ENCODE data around the gene MAP7D3.

DNA sequence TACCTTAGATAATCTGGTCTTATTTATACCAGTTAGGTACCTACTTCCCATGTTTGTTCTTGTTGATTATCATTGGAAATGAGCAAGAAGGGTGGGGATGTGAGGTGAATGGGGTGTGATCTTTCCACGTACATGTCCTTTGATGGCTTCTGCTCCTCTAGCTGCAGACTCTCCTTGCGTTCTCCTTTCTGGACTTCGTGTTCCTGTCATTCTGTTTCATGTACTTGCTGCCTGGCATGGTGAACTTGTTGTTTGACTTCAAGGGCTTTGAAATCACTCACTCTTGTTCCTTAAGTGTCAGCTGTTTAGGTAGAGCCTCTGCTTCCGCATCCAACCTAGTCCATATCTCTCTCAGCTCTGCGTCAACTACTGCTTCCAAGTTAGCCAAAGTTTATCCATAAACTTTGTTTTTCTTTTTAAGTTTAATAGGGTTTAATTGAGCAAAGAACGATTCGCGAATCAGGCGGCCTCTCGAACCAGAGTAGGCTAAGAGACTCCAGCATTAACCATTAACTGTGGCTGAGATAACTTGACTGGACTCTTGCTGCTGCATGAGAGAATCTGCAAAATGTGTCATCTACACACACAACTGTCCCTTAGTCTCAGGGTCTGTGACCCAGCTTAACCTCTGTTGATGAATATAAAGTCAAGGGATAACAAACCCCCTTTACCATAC lies 61.0 kb downstream of the MAP7D3 start:
- TF ChIP-seq, protein P1, sequence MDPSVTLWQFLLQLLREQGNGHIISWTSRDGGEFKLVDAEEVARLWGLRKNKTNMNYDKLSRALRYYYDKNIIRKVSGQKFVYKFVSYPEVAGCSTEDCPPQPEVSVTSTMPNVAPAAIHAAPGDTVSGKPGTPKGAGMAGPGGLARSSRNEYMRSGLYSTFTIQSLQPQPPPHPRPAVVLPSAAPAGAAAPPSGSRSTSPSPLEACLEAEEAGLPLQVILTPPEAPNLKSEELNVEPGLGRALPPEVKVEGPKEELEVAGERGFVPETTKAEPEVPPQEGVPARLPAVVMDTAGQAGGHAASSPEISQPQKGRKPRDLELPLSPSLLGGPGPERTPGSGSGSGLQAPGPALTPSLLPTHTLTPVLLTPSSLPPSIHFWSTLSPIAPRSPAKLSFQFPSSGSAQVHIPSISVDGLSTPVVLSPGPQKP (IDR thresholded peaks at IDR 0.05; ENCODE audit: borderline replicate concordance, low read depth, low read length), result no peak
- TF ChIP-seq MXI1 (IDR thresholded peaks at IDR 0.05; ENCODE audit: borderline replicate concordance, low read depth, low read length), result no peak
- TF ChIP-seq NFE2L2 (IDR thresholded peaks at IDR 0.05; ENCODE audit: low read depth, low read length), result no peak
- TF ChIP-seq, protein P2, sequence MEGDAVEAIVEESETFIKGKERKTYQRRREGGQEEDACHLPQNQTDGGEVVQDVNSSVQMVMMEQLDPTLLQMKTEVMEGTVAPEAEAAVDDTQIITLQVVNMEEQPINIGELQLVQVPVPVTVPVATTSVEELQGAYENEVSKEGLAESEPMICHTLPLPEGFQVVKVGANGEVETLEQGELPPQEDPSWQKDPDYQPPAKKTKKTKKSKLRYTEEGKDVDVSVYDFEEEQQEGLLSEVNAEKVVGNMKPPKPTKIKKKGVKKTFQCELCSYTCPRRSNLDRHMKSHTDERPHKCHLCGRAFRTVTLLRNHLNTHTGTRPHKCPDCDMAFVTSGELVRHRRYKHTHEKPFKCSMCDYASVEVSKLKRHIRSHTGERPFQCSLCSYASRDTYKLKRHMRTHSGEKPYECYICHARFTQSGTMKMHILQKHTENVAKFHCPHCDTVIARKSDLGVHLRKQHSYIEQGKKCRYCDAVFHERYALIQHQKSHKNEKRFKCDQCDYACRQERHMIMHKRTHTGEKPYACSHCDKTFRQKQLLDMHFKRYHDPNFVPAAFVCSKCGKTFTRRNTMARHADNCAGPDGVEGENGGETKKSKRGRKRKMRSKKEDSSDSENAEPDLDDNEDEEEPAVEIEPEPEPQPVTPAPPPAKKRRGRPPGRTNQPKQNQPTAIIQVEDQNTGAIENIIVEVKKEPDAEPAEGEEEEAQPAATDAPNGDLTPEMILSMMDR (conservative IDR thresholded peaks at IDR 0.05; ENCODE audit: low read depth, low read length), result no peak
